Peyer's patch (tissue), 4 donors: ENCODE data around the gene CDC42BPG. TPM values are rescaled to one million over a fixed set of nuclear protein-coding genes. Genes with fewer than 3 reads are reported as not detected.

Experiments
- DNase-seq, 3 donors: peaks; one replicate each; pipeline ENCODE4 v3.0.0-alpha.2; 2017 to 2019
- H3K27ac ChIP-seq, 4 donors: fragments of 200-600 bp; sonication (generic); one replicate each; pipeline ENCODE4 v1.5.1; 2016 to 2019
- H3K27me3 ChIP-seq, 2 donors: fragments of 200-600 bp; sonication (generic); one replicate each; pipeline ENCODE4 v1.5.1; 2019
- H3K36me3 ChIP-seq, 3 donors: fragments of 200-600 bp; sonication (generic); one replicate each; pipeline ENCODE4 v1.5.1; 2016 to 2019
- H3K4me1 ChIP-seq, 4 donors: fragments of 200-600 bp; sonication (generic); one replicate each; pipeline ENCODE4 v1.5.1; 2016 to 2019
- H3K4me3 ChIP-seq, 4 donors: fragments of 200-600 bp; sonication (generic); 1 replicate in 3 of 4; 2 replicates in 1 of 4; pipeline ENCODE4 v1.5.1; 2016 to 2019; ENCODE audit warnings: mild to moderate bottlenecking in 1 of 4
- H3K9me3 ChIP-seq, 4 donors: fragments of 200-600 bp; sonication (generic); one replicate each; pipeline ENCODE4 v1.5.1; 2016 to 2019; ENCODE audit warnings: mild to moderate bottlenecking in 1 of 4
- CTCF ChIP-seq, 6 experiments: fragments of 450-650 bp in 4 of 6; fragments of 200-600 bp in 2 of 6; sonication (generic) in 1 of 6; IDR thresholded peaks; one replicate each; pipeline ENCODE4 v1.5.1; 2017 to 2019; ENCODE audit warnings: antibody characterized with exemption in 6 of 6, mild to moderate bottlenecking in 3 of 6, moderate library complexity in 1 of 6
- POLR2A ChIP-seq, 2 donors: fragments of 450-650 bp; IDR thresholded peaks; one replicate each; pipeline ENCODE4 v1.5.1; 2017; ENCODE audit warnings: antibody characterized with exemption in 2 of 2, mild to moderate bottlenecking in 2 of 2, moderate library complexity in 2 of 2
- total RNA-seq, 4 donors: library from RNA; depleted of rRNA; stranded (reverse); fragments of >200 nt; gene quantifications; one replicate each; pipeline ENCODE4 v1.1.0, GENCODE V29; 2016

CDC42BPG gene
- total RNA-seq, 4 donors from 2014 or later = 25.6 to 78.6 (median 52.1) TPM

- peak; percentile 84 to 96 (median 96) for DNase-seq
- H3K4me1 ChIP-seq = peaks cover 3 to 11% (median 8%) of the 10 kb centered on the region in 4 donors
- TF ChIP-seq POLR2A (IDR thresholded peaks at IDR 0.05) (peak; percentile 76 to 88), CTCF (IDR thresholded peaks at IDR 0.05) (peak in 1 of 6 experiments; percentile 27)
- no peaks in the 10 kb centered on the region for H3K27me3 ChIP-seq
- H3K27ac ChIP-seq = peak within 1 kb of the TSS; percentile 61 to 87 (median 78)
- peak within 1 kb of the TSS; percentile 64 to 87 (median 83) for H3K4me3 ChIP-seq
- H3K36me3 ChIP-seq = peaks cover 0 to 22% (median 0%) of the 10 kb centered on the region in 3 donors
- H3K9me3 ChIP-seq = no peaks in the 10 kb centered on the region
These were observed 34.1 kb downstream of the CDC42BPG start, which contains the start of gene MEN1 for GRCh38 chr11:64810271-64810890. TSS of gene MEN1 (minus strand) at chr11:64810551. CDS start at chr11:64810109, 442 bp downstream.

- DNase-seq = peak; percentile 25 to 79 (median 77)
- Histone ChIP-seq H3K4me1 (peaks cover 3 to 11% (median 8%) of the 10 kb centered on the region in 4 donors), H3K27me3 (no peaks in the 10 kb centered on the region), H3K27ac (peak overlapping the region; percentile 61 to 87 (median 78)), H3K4me3 (peak overlapping the region; percentile 64 to 87 (median 83)), H3K36me3 (peaks cover 0 to 27% (median 0%) of the 10 kb centered on the region in 3 donors), H3K9me3 (no peaks in the 10 kb centered on the region)
- TF ChIP-seq CTCF (IDR thresholded peaks at IDR 0.05) (no peak), POLR2A (IDR thresholded peaks at IDR 0.05) (no peak)
These were observed 34.6 kb downstream of the CDC42BPG start for GRCh38 chr11:64809781-64810241.

GRCh38 chr11:64805481-64805880 is 39.0 kb downstream of the CDC42BPG start:
- no peaks in the 10 kb centered on the region for H3K27me3 ChIP-seq
- no peak for DNase-seq
- TF ChIP-seq POLR2A (IDR thresholded peaks at IDR 0.05) (no peak), CTCF (IDR thresholded peaks at IDR 0.05) (no peak)
- no peak overlapping the region for H3K4me3 ChIP-seq
- H3K9me3 ChIP-seq = no peaks in the 10 kb centered on the region
- H3K27ac ChIP-seq = no peak overlapping the region
- H3K36me3 ChIP-seq = peaks cover 0 to 33% (median 0%) of the 10 kb centered on the region in 3 donors
- peaks cover 3 to 32% (median 23%) of the 10 kb centered on the region in 4 donors for H3K4me1 ChIP-seq

GRCh38 chr11:64804346-64805210 is 39.9 kb downstream of the CDC42BPG start:
- no peak for DNase-seq

More at GRCh38 chr11:64804346-64805210, 39.9 kb downstream of the CDC42BPG start:
- no peak for TF ChIP-seq POLR2A (IDR thresholded peaks at IDR 0.05)
- TF ChIP-seq CTCF (IDR thresholded peaks at IDR 0.05) = no peak
- Histone ChIP-seq H3K36me3 (peaks cover 0 to 33% (median 0%) of the 10 kb centered on the region in 3 donors), H3K4me3 (no peak overlapping the region), H3K27ac (peak overlapping the region in 1 of 4 donors; percentile 79), H3K4me1 (peaks cover 3 to 34% (median 20%) of the 10 kb centered on the region in 4 donors), H3K9me3 (no peaks in the 10 kb centered on the region), H3K27me3 (no peaks in the 10 kb centered on the region)
